ENCODE measurements around the gene TRIM28. TPM values are rescaled to one million over a fixed set of nuclear protein-coding genes. Genes with fewer than 3 reads are reported as not detected.

Gene TRIM28
- total and polyA plus RNA-seq, 2 donors (not counting 1 experiment from before 2014, with no cell fraction given): 160 to 325 TPM

DNA sequence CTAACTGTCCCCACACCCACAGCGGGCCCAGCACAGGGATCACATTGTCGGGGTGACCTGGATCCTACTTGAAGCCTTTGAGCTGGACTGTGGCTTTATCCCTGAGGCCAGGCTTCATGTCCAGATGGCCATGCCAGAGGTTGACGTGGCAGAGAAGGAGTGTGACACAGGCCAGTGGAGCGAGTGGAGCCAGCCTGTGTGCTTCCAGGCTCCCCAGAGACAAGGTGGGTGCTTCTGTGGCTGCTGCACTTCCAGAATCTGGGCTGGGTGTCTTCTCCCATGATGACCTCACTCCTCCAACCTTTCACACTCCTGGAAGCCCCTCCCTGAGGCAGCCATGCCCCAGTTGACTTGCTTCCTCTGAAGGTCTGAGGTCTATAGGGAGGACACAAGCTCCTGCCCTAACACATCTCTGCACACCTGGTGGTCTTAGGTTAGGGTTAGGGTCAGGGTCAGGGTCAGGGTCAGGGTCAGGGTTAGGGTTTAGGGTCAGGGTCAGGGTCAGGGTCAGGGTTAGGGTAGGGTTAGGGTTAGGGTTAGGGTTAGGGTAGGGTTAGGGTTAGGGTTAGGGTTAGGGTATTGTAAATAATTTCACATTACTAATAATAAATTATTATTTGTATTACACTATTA lies 42.4 kb downstream of the TRIM28 start:
- DNase-seq (ENCODE audit: low read depth in 2 of 2): no peak
- H3K79me2 ChIP-seq (ENCODE audit: control insufficient read depth, insufficient read depth, low read length): no peaks in the 10 kb centered on the region

More for the DNA sequence above, 42.4 kb downstream of the TRIM28 start:
- Histone ChIP-seq H3K9me3 (ENCODE audit: control insufficient read depth, insufficient read depth, low read depth, low read length) (no peaks in the 10 kb centered on the region), H3K36me3 (ENCODE audit: control insufficient read depth, insufficient read depth, low read length) (peaks cover 14% of the 10 kb centered on the region), H3K9ac (ENCODE audit: insufficient read depth, low read length) (no peak overlapping the region), H3K4me2 (ENCODE audit: extremely low read depth, insufficient read depth, low read length) (peak overlapping the region; percentile 27), H3K4me1 (ENCODE audit: control insufficient read depth, extremely low read depth, insufficient read depth, low read length) (peaks cover 11% of the 10 kb centered on the region), H3K27ac (ENCODE audit: insufficient read depth, low read length) (peak overlapping the region; percentile 31), H3K27me3 (ENCODE audit: control insufficient read depth, insufficient read depth, low read length) (no peaks in the 10 kb centered on the region), H2AFZ (ENCODE audit: low read length) (no peak overlapping the region), H3K4me3 (replicated peaks in 1 of 4; ENCODE audit: control extremely low read depth in 1 of 4, insufficient read depth in 1 of 4, low read depth in 3 of 4, low read length in 4 of 4) (no peak overlapping the region), H4K20me1 (ENCODE audit: control insufficient read depth, extremely low read depth, insufficient read depth, low read length) (no peaks in the 10 kb centered on the region)
- TF ChIP-seq, protein P1, sequence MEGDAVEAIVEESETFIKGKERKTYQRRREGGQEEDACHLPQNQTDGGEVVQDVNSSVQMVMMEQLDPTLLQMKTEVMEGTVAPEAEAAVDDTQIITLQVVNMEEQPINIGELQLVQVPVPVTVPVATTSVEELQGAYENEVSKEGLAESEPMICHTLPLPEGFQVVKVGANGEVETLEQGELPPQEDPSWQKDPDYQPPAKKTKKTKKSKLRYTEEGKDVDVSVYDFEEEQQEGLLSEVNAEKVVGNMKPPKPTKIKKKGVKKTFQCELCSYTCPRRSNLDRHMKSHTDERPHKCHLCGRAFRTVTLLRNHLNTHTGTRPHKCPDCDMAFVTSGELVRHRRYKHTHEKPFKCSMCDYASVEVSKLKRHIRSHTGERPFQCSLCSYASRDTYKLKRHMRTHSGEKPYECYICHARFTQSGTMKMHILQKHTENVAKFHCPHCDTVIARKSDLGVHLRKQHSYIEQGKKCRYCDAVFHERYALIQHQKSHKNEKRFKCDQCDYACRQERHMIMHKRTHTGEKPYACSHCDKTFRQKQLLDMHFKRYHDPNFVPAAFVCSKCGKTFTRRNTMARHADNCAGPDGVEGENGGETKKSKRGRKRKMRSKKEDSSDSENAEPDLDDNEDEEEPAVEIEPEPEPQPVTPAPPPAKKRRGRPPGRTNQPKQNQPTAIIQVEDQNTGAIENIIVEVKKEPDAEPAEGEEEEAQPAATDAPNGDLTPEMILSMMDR (conservative IDR thresholded peaks at IDR 0.05 in 1 of 2, IDR thresholded peaks at IDR 0.05 in 1 of 2; ENCODE audit: low read depth in 1 of 2, low read length in 2 of 2): no peak

Other genes starting within 250 kb of the TRIM28 start
- gene ERVK3-1, start 238.7 kb upstream of the TRIM28 start, total RNA-seq: 20.0 and 25.6 TPM in 2 replicates
- gene ERVK3-1, start 238.7 kb upstream of the TRIM28 start, polyA plus RNA-seq: 36.6 and 44.7 TPM in 2 replicates
- 2.3 and 3.0 TPM in 2 replicates for gene ZSCAN22, start 217.1 kb upstream of the TRIM28 start, total RNA-seq
- gene ZSCAN22, start 217.1 kb upstream of the TRIM28 start, polyA plus RNA-seq: 2.8 and 3.0 TPM in 2 replicates
- gene A1BG, start 190.6 kb upstream of the TRIM28 start, total RNA-seq: 3.3 and 12.6 TPM in 2 replicates
- 5.0 and 8.3 TPM in 2 replicates for gene A1BG, start 190.6 kb upstream of the TRIM28 start, polyA plus RNA-seq
- gene ZNF497, start 181.3 kb upstream of the TRIM28 start, total RNA-seq: 1.5 and 2.5 TPM in 2 replicates
- 0.03 and 0.05 TPM in 2 replicates for gene ZNF497, start 181.3 kb upstream of the TRIM28 start, polyA plus RNA-seq
- gene ZNF837, start 163.0 kb upstream of the TRIM28 start, total RNA-seq: 1.5 and 1.8 TPM in 2 replicates
- gene ZNF837, start 163.0 kb upstream of the TRIM28 start, polyA plus RNA-seq: 0.18 and 0.27 TPM in 2 replicates
- gene RPS5, start 156.8 kb upstream of the TRIM28 start, total RNA-seq: 2,126 and 2,800 TPM in 2 replicates
- gene RPS5, start 156.8 kb upstream of the TRIM28 start, polyA plus RNA-seq: 1,173 and 1,532 TPM in 2 replicates
- under 0.01 TPM in 1 of 2 replicates, not detected in the other for gene RNF225, start 148.4 kb upstream of the TRIM28 start, total RNA-seq
- not detected in 2 replicates for gene RNF225, start 148.4 kb upstream of the TRIM28 start, polyA plus RNA-seq
- gene ZNF584, start 135.4 kb upstream of the TRIM28 start, total RNA-seq: 16.9 and 18.8 TPM in 2 replicates
- gene ZNF584, start 135.4 kb upstream of the TRIM28 start, polyA plus RNA-seq: 11.7 and 14.6 TPM in 2 replicates
- 9.5 and 14.5 TPM in 2 replicates for gene ZNF132, start 103.9 kb upstream of the TRIM28 start, total RNA-seq
- gene ZNF132, start 103.9 kb upstream of the TRIM28 start, polyA plus RNA-seq: 2.2 and 4.1 TPM in 2 replicates
- gene ZNF324B, start 92.4 kb upstream of the TRIM28 start, total RNA-seq: 8.9 and 9.0 TPM in 2 replicates
- gene ZNF324B, start 92.4 kb upstream of the TRIM28 start, polyA plus RNA-seq: 2.1 and 2.5 TPM in 2 replicates
- gene ZNF324, start 77.0 kb upstream of the TRIM28 start, total RNA-seq: 11.8 and 14.2 TPM in 2 replicates
- 3.9 and 4.1 TPM in 2 replicates for gene ZNF324, start 77.0 kb upstream of the TRIM28 start, polyA plus RNA-seq
- 8.2 and 9.4 TPM in 2 replicates for gene ZNF446, start 67.7 kb upstream of the TRIM28 start, total RNA-seq
- 2.4 and 2.5 TPM in 2 replicates for gene ZNF446, start 67.7 kb upstream of the TRIM28 start, polyA plus RNA-seq
- gene SLC27A5, start 32.1 kb upstream of the TRIM28 start, total RNA-seq: 6.7 and 10.1 TPM in 2 replicates
- gene SLC27A5, start 32.1 kb upstream of the TRIM28 start, polyA plus RNA-seq: 5.2 and 7.3 TPM in 2 replicates
- 4.9 and 5.9 TPM in 2 replicates for gene ZBTB45, start 24.3 kb upstream of the TRIM28 start, total RNA-seq
- 3.1 and 4.3 TPM in 2 replicates for gene ZBTB45, start 24.3 kb upstream of the TRIM28 start, polyA plus RNA-seq
- gene CHMP2A, start 11.0 kb downstream of the TRIM28 start, total RNA-seq: 146 and 167 TPM in 2 replicates
- gene CHMP2A, start 11.0 kb downstream of the TRIM28 start, polyA plus RNA-seq: 215 and 269 TPM in 2 replicates
- gene UBE2M, start 14.5 kb downstream of the TRIM28 start, total RNA-seq: 52.6 and 73.7 TPM in 2 replicates
- gene UBE2M, start 14.5 kb downstream of the TRIM28 start, polyA plus RNA-seq: 73.6 and 99.9 TPM in 2 replicates
- gene MZF1, start 29.3 kb downstream of the TRIM28 start, total RNA-seq: 13.9 and 14.9 TPM in 2 replicates
- 3.0 and 4.1 TPM in 2 replicates for gene MZF1, start 29.3 kb downstream of the TRIM28 start, polyA plus RNA-seq